Loucy (cell line): ENCODE measurements around the gene PLSCR1.
A peak's percentile ranks its signal among the peaks of the same experiment; 100 is the strongest.

Experiments
- H2AFZ ChIP-seq: fragments of 200-600 bp; sonication (generic); 2 replicates; pipeline ENCODE4 v1.6.0; 2016; ENCODE audit warnings: antibody characterized with exemption, mild to moderate bottlenecking, low read length, moderate library complexity
- H3F3A ChIP-seq: fragments of 200-600 bp; 2 replicates; pipeline ENCODE4 v1.6.0; 2016; ENCODE audit warnings: antibody characterized with exemption, low read depth, mild to moderate bottlenecking
- H3K27me3 ChIP-seq: fragments of 200-600 bp; sonication (generic); 2 replicates; pipeline ENCODE4 v1.6.1; 2014; ENCODE audit warnings: low read length, mild to moderate bottlenecking; ENCODE audit not compliant: insufficient read depth, poor library complexity, severe bottlenecking
- H3K36me3 ChIP-seq: fragments of 200-600 bp; sonication (generic); 2 replicates; pipeline ENCODE4 v1.6.1; 2016; ENCODE audit warnings: low read length; ENCODE audit not compliant: insufficient read depth
- H3K4me1 ChIP-seq: fragments of 200-600 bp; sonication (generic); 2 replicates; pipeline ENCODE4 v1.5.1; 2014; ENCODE audit warnings: low read length, mild to moderate bottlenecking; ENCODE audit not compliant: insufficient read depth, poor library complexity, severe bottlenecking
- H3K4me2 ChIP-seq: fragments of 200-600 bp; sonication (generic); 2 replicates; pipeline ENCODE4 v1.6.0; 2014; ENCODE audit warnings: antibody characterized with exemption, low read length, low read depth, mild to moderate bottlenecking; ENCODE audit not compliant: poor library complexity, severe bottlenecking
- H3K4me3 ChIP-seq: fragments of 200-600 bp; sonication (generic); 2 replicates; pipeline ENCODE4 v1.5.1; 2014; ENCODE audit warnings: low read length, mild to moderate bottlenecking, mixed read lengths; ENCODE audit not compliant: poor library complexity, severe bottlenecking
- H3K79me2 ChIP-seq: fragments of 200-600 bp; sonication (generic); 2 replicates; pipeline ENCODE4 v1.6.1; 2014; ENCODE audit warnings: low read length; ENCODE audit not compliant: insufficient read depth
- H3K9ac ChIP-seq: fragments of 200-600 bp; sonication (generic); 2 replicates; pipeline ENCODE4 v1.6.0; 2014; ENCODE audit warnings: mild to moderate bottlenecking, low read depth, low read length, moderate library complexity; ENCODE audit not compliant: poor library complexity, severe bottlenecking
- H3K9me2 ChIP-seq: fragments of 200-600 bp; sonication (generic); replicated peaks from 2 replicates; pipeline ENCODE4 v1.6.1; 2016; ENCODE audit warnings: low read depth, low read length, mixed read lengths
- H3K9me3 ChIP-seq: fragments of 200-600 bp; sonication (generic); 2 replicates; pipeline ENCODE4 v1.6.1; 2014; ENCODE audit warnings: mild to moderate bottlenecking, antibody characterized with exemption, low read length, low read depth; ENCODE audit not compliant: insufficient read depth
- H4K20me1 ChIP-seq: fragments of 200-600 bp; sonication (generic); 2 replicates; pipeline ENCODE4 v1.6.0; 2014; ENCODE audit warnings: antibody characterized with exemption, low read length, mild to moderate bottlenecking; ENCODE audit not compliant: insufficient read depth, poor library complexity, severe bottlenecking
- EZH2phosphoT487 ChIP-seq: fragments of 200-600 bp; IDR thresholded peaks from 2 replicates; pipeline ENCODE4 v1.6.1; 2018; ENCODE audit warnings: antibody characterized with exemption, mild to moderate bottlenecking, moderate library complexity, borderline replicate concordance
- TF ChIP-seq, protein P1 (sequence below): fragments of 200-600 bp; sonication (generic); conservative IDR thresholded peaks from 2 replicates; pipeline ENCODE4 v1.5.1; 2014; ENCODE audit warnings: mild to moderate bottlenecking, antibody characterized with exemption, low read length

PLSCR1 gene, protein sequence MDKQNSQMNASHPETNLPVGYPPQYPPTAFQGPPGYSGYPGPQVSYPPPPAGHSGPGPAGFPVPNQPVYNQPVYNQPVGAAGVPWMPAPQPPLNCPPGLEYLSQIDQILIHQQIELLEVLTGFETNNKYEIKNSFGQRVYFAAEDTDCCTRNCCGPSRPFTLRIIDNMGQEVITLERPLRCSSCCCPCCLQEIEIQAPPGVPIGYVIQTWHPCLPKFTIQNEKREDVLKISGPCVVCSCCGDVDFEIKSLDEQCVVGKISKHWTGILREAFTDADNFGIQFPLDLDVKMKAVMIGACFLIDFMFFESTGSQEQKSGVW

DNA sequence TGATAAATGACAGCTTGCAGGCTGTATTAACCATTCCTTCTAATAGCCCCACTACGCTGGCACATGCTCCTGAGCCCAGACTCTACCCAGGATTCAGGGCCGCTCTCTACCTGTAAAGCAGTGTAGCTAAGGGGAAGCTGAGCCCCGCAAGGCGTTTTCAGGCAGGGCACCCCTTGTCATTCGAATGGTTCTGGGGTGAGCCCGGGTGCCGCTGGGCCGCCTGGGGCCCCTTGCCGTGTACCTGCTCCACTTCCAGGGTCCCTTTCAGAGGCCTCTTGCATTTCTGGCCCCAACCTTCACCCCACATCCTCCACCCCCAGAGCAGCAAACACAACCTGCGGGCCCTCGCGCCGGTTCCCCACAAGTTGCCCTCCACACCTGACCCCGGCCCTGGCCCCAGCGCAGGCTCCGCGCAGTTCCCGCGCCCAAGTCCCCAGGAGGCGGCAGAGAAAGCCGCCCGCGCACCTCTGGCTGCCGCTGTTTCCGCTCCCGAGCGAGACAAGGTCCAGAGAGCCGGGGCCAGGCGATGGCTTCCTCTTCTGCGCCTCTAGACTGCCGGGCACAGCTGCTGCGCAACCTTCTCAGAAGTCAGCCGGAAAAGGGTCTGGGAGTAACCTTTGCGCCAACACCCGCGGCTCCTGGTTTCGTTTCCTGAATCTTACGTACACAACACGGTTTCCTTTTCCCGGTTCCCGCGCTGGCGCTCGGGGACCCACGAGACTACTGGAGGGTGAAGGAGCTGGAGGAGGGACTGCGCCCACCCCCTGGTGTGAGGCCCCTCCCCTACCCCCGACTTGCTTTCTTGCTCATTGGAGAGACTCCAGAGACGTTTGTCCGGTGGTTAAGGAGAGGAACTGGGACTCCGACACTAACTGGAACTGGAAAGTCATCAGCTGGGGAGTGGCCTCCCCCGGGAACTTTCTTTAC is at the start of gene PLSCR1:
Gene PLSCR1 (minus strand): TSS at position 606 of the 927 bp plus-strand sequence. CDS start 8,055 bp downstream, outside the sequence.
- Histone ChIP-seq H3K36me3 (no peaks in the 10 kb centered on the region), H3K27me3 (no peaks in the 10 kb centered on the region), H2AFZ (peak within 1 kb of the TSS; percentile 98), H3F3A (peaks cover 3% of the 10 kb centered on the region; the same call in 1 of the 2 replicates), H3K4me2 (peak within 1 kb of the TSS; percentile 91), H3K9me2 (no peaks in the 10 kb centered on the region), H3K4me3 (peak within 1 kb of the TSS; percentile 95), H3K4me1 (peaks cover 32% of the 10 kb centered on the region), H3K79me2 (peaks cover 51% of the 10 kb centered on the region), H4K20me1 (peaks cover 47% of the 10 kb centered on the region), H3K9ac (peak within 1 kb of the TSS; percentile 92), H3K9me3 (no peaks in the 10 kb centered on the region)
- TF ChIP-seq EZH2phosphoT487, result no peak
- TF ChIP-seq, protein P1, sequence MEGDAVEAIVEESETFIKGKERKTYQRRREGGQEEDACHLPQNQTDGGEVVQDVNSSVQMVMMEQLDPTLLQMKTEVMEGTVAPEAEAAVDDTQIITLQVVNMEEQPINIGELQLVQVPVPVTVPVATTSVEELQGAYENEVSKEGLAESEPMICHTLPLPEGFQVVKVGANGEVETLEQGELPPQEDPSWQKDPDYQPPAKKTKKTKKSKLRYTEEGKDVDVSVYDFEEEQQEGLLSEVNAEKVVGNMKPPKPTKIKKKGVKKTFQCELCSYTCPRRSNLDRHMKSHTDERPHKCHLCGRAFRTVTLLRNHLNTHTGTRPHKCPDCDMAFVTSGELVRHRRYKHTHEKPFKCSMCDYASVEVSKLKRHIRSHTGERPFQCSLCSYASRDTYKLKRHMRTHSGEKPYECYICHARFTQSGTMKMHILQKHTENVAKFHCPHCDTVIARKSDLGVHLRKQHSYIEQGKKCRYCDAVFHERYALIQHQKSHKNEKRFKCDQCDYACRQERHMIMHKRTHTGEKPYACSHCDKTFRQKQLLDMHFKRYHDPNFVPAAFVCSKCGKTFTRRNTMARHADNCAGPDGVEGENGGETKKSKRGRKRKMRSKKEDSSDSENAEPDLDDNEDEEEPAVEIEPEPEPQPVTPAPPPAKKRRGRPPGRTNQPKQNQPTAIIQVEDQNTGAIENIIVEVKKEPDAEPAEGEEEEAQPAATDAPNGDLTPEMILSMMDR, result no peak

DNA sequence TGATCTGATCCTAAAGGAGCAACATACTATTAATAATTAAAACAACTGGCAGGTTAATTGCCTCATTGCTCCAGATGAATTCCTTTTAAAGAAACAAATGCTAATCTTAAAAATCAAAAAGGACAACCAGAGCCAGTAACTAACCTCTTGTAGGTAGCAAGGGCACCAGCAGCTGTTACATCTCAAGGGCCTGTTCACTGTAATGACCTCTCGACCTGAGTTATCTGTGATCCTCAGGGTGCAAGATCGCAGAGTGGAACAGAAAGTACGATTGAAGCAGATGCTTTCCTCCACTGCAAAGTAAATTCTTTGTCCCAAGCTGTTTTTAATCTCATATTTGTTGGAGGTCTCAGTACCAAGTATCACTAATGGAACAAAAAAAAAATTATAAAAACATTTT is 49.4 kb upstream of the PLSCR1 start:
- no peaks in the 10 kb centered on the region for H3K9me3 ChIP-seq
- no peaks in the 10 kb centered on the region for H3K79me2 ChIP-seq
- H2AFZ ChIP-seq, result no peak overlapping the region
- H3K4me1 ChIP-seq, result no peaks in the 10 kb centered on the region
- no peak overlapping the region for H3K9ac ChIP-seq
- TF ChIP-seq EZH2phosphoT487, result no peak
- TF ChIP-seq, protein P1, result no peak
- H4K20me1 ChIP-seq, result no peaks in the 10 kb centered on the region
- H3K36me3 ChIP-seq, result no peaks in the 10 kb centered on the region
- H3F3A ChIP-seq, result no peaks in the 10 kb centered on the region
- H3K4me3 ChIP-seq, result no peak overlapping the region
- H3K9me2 ChIP-seq, result no peaks in the 10 kb centered on the region
- H3K27me3 ChIP-seq, result no peaks in the 10 kb centered on the region
- H3K4me2 ChIP-seq, result no peak overlapping the region

DNA sequence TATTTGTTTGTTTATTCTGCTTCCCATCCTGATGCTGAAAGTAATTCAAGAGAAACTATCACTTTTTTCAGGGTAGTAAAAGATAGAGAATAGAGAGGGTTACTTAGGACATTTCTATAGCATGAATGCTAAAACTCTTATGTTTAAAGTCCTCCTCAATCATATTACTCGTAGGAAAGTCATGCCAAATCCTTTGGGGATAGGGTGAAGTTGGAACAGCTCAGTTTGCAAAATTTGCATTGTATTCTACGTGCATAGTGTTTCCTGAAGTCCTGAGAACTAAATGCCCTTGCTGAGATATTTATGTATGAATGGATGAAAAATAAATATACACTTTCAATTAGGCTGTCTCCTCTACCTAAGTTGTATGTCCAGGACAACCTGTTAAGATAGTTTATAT is 46.1 kb upstream of the PLSCR1 start:
- Histone ChIP-seq H2AFZ (no peak overlapping the region), H3K4me3 (no peak overlapping the region), H3K27me3 (no peaks in the 10 kb centered on the region), H3F3A (no peaks in the 10 kb centered on the region), H4K20me1 (no peaks in the 10 kb centered on the region), H3K9me3 (no peaks in the 10 kb centered on the region), H3K4me1 (no peaks in the 10 kb centered on the region), H3K9ac (no peak overlapping the region), H3K79me2 (no peaks in the 10 kb centered on the region), H3K9me2 (no peaks in the 10 kb centered on the region), H3K36me3 (no peaks in the 10 kb centered on the region), H3K4me2 (no peak overlapping the region)
- TF ChIP-seq EZH2phosphoT487, result no peak
- TF ChIP-seq, protein P1, result no peak
